ENCODE results near the gene CDIPT. TPM values are rescaled to one million over a fixed set of nuclear protein-coding genes. Genes with fewer than 3 reads are reported as not detected.
"Not testable (repeated sequence)": the region's sequence is repeated elsewhere in the genome, so short reads cannot be mapped to it uniquely, and the experiment has no call there.

CDIPT gene
- total RNA-seq, 2 experiments from 2014 or later: 43.5 to 52.4 TPM

DNA sequence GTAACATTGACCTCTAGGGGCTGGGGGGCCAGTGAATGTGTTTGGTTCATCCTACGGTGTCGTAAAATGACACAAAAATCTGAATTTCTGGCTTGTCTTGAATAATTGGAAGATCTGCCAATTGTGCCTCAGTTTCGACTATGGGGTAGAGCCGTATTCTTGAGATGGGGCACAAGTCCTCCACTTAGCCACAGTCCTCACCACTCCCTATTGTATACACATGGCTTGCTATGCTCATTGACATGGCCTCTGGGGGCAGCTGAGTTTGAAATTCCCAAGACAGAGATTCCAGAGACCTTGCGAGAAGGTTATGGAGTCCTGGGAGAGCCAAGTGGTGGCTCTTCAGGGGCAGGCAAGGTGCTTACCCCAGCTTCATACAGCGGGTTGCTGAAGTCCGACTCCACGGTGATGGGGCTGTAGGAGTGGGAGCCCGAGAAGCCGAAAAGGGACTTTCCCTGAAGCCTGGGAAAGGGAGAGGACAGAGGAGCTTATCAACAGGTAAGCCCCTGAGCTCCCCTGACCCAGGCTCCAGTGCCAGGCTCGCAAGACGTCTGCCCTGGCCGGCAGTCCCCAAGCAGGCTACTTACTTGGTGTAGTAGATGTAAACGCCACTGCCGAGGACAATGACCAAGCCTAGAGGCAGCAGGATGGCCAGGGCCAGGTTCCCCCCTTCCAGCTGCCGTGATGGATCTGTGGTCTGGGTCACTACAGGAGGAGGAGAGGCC is 9.0 kb upstream of the CDIPT start:
- BruUV-seq (replicated peaks): no TSS peak
- POLR2A ChIA-PET: no interaction called here
- intact Hi-C loops (cut with micrococcal nuclease; ENCODE audit: unreplicated experiment): no loop called here
- no peak overlapping the region for H3K27ac ChIP-seq (ENCODE audit: low read depth, low read length, poor library complexity, severe bottlenecking)
- no peaks in the 10 kb centered on the region for H3K79me2 ChIP-seq (ENCODE audit: insufficient read depth, low read depth, low read length)
- H3K36me3 ChIP-seq (ENCODE audit: insufficient read depth, low read length): no peaks in the 10 kb centered on the region
- H2AFZ ChIP-seq (ENCODE audit: low read length): no peak overlapping the region
- DNase-seq (ENCODE audit: low spot score): no peak
- no peak for TF ChIP-seq EZH2phosphoT487 (IDR thresholded peaks at IDR 0.05; ENCODE audit: borderline replicate concordance, low read depth, low read length)
- TF ChIP-seq, protein P1, sequence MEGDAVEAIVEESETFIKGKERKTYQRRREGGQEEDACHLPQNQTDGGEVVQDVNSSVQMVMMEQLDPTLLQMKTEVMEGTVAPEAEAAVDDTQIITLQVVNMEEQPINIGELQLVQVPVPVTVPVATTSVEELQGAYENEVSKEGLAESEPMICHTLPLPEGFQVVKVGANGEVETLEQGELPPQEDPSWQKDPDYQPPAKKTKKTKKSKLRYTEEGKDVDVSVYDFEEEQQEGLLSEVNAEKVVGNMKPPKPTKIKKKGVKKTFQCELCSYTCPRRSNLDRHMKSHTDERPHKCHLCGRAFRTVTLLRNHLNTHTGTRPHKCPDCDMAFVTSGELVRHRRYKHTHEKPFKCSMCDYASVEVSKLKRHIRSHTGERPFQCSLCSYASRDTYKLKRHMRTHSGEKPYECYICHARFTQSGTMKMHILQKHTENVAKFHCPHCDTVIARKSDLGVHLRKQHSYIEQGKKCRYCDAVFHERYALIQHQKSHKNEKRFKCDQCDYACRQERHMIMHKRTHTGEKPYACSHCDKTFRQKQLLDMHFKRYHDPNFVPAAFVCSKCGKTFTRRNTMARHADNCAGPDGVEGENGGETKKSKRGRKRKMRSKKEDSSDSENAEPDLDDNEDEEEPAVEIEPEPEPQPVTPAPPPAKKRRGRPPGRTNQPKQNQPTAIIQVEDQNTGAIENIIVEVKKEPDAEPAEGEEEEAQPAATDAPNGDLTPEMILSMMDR (conservative IDR thresholded peaks at IDR 0.05; ENCODE audit: low read length): no peak
- no peak overlapping the region for H3K4me3 ChIP-seq (ENCODE audit: low read depth, low read length, poor library complexity, severe bottlenecking)
- no peaks in the 10 kb centered on the region for H3K9me2 ChIP-seq (ENCODE audit: insufficient read depth, low read length)
- H3K9me3 ChIP-seq (ENCODE audit: low read length): no peaks in the 10 kb centered on the region
- CTCF ChIA-PET (ENCODE audit: unreplicated experiment): no interaction called here
- no peak overlapping the region for H3K4me2 ChIP-seq (ENCODE audit: low read length)
- no peaks in the 10 kb centered on the region for H4K20me1 ChIP-seq (ENCODE audit: insufficient read depth, low read length)
- peaks cover 8% of the 10 kb centered on the region for H3K4me1 ChIP-seq (ENCODE audit: insufficient read depth, low read length, poor library complexity, severe bottlenecking)

DNA sequence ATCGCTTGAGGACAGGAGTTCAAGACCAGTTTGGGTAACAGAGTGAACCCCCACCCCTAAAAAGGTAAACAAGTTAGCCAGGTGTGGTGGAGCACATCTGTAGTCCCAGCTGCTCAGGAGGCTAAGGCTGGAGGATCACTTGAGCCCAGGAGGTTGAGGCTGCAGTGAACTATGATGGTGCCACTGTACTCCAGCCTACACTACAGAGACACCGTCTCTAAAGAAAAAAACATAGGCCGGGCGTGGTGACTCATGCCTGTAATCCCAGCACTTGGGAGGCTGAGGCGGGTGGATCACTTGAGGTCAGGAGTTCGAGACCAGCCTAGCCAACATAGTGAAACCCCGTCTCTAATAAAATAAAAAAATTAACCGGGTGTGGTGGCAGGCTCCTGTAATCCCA is 6.0 kb upstream of the CDIPT start:
- H3K36me3 ChIP-seq (ENCODE audit: insufficient read depth, low read length); H4K20me1 ChIP-seq (ENCODE audit: insufficient read depth, low read length); H3K4me1 ChIP-seq (ENCODE audit: insufficient read depth, low read length, poor library complexity, severe bottlenecking); H3K4me2 ChIP-seq (ENCODE audit: low read length); H3K4me3 ChIP-seq (ENCODE audit: low read depth, low read length, poor library complexity, severe bottlenecking); H3K9me2 ChIP-seq (ENCODE audit: insufficient read depth, low read length); BruUV-seq (replicated peaks); CTCF ChIA-PET (ENCODE audit: unreplicated experiment); H2AFZ ChIP-seq (ENCODE audit: low read length); H3K27ac ChIP-seq (ENCODE audit: low read depth, low read length, poor library complexity, severe bottlenecking); DNase-seq (ENCODE audit: low spot score); H3K79me2 ChIP-seq (ENCODE audit: insufficient read depth, low read depth, low read length); intact Hi-C loops (cut with micrococcal nuclease; ENCODE audit: unreplicated experiment); H3K9me3 ChIP-seq (ENCODE audit: low read length): not testable (repeated sequence)
- POLR2A ChIA-PET: interaction anchor here (0.8 kb wide), 1 partner anchor 103 kb away, joined by 4 read pairs; no protein-coding TSS in a partner anchor

DNA sequence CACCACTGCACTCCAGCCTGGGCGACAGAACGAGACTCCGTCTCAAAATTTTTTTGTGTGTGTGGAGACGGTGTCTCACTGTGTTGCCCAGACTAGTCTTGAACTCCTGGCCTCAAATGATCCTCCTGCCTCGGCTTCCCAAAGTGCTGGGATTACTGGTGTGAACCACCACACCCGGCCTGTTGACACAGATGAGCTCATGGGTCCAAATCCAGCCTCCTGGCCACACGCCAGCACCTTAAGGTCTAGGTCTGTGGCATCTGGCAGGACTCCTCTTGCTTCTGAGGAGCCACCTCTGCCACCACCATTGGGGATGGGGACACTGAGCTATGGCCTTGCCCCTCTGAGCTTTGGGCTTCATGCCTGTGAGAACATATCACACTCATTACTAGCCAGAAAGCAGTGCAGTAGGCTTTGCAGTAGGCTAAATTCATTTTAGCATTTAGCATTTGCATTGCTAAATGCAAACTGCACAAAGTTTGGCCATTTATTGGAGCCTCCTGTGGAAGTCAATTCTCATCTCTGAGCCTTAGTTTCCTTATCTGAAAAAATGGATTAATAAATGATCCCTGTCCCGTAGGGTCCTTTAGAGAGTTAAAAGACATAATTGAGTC is 5.5 kb upstream of the CDIPT start:
- H3K36me3 ChIP-seq (ENCODE audit: insufficient read depth, low read length): no peaks in the 10 kb centered on the region
- DNase-seq (ENCODE audit: low spot score): no peak
- H3K9me3 ChIP-seq (ENCODE audit: low read length): no peaks in the 10 kb centered on the region
- TF ChIP-seq, protein P1 (conservative IDR thresholded peaks at IDR 0.05; ENCODE audit: low read length): no peak
- H3K79me2 ChIP-seq (ENCODE audit: insufficient read depth, low read depth, low read length): no peaks in the 10 kb centered on the region
- POLR2A ChIA-PET: interaction anchor here (0.8 kb wide), 1 partner anchor 104 kb away, joined by 4 read pairs; no protein-coding TSS in a partner anchor
- CTCF ChIA-PET (ENCODE audit: unreplicated experiment): no interaction called here
- no peak overlapping the region for H3K4me3 ChIP-seq (ENCODE audit: low read depth, low read length, poor library complexity, severe bottlenecking)
- no peaks in the 10 kb centered on the region for H4K20me1 ChIP-seq (ENCODE audit: insufficient read depth, low read length)
- H3K4me2 ChIP-seq (ENCODE audit: low read length): no peak overlapping the region
- intact Hi-C loops (cut with micrococcal nuclease; ENCODE audit: unreplicated experiment): no loop called here
- no peaks in the 10 kb centered on the region for H3K9me2 ChIP-seq (ENCODE audit: insufficient read depth, low read length)
- H3K27ac ChIP-seq (ENCODE audit: low read depth, low read length, poor library complexity, severe bottlenecking): no peak overlapping the region
- no TSS peak for BruUV-seq (replicated peaks)
- H3K4me1 ChIP-seq (ENCODE audit: insufficient read depth, low read length, poor library complexity, severe bottlenecking): peaks cover 8% of the 10 kb centered on the region
- no peak overlapping the region for H2AFZ ChIP-seq (ENCODE audit: low read length)
